Neural cell (in vitro differentiated cells): ENCODE data around the gene PRPF40B.

ENCODE experiments used
- CTCF ChIP-seq: fragments of 450-650 bp; IDR thresholded peaks from 2 replicates; pipeline ENCODE4 v1.5.1; 2014; ENCODE audit warnings: antibody characterized with exemption, mild to moderate bottlenecking, moderate library complexity; ENCODE audit not compliant: poor library complexity, severe bottlenecking
- EP300 ChIP-seq: fragments of 450-650 bp; conservative IDR thresholded peaks from 2 replicates; pipeline ENCODE4 v1.6.1; 2014; ENCODE audit warnings: antibody characterized with exemption, mild to moderate bottlenecking, moderate library complexity; ENCODE audit not compliant: poor library complexity, severe bottlenecking
- EZH2 ChIP-seq: fragments of 200-600, 300-800 bp; shearing (Covaris generic), sonication (generic); IDR thresholded peaks from 2 replicates; pipeline ENCODE4 v1.6.1; 2014; ENCODE audit warnings: antibody characterized with exemption, low read length, borderline replicate concordance, mild to moderate bottlenecking; ENCODE audit not compliant: insufficient read depth, poor library complexity, severe bottlenecking
- POLR2AphosphoS5 ChIP-seq: IDR thresholded peaks from 2 replicates; pipeline ENCODE4 v1.6.1; 2012
- REST ChIP-seq: IDR thresholded peaks from 2 replicates; pipeline ENCODE4 v1.6.1; 2012; ENCODE audit warnings: borderline replicate concordance
- TAF1 ChIP-seq: IDR thresholded peaks from 2 replicates; pipeline ENCODE4 v1.6.1; 2012; ENCODE audit warnings: low read depth

- TF ChIP-seq CTCF (no peak), EP300 (no peak), POLR2AphosphoS5 (no peak), EZH2 (no peak), TAF1 (no peak), REST (no peak)
Observed at GRCh38 chr12:49643961-49644619, 20.7 kb downstream of the PRPF40B start.
